Esophagus muscularis mucosa (tissue), 4 donors: ENCODE measurements around the gene CPLANE2. TPM values are rescaled to one million over a fixed set of nuclear protein-coding genes. Genes with fewer than 3 reads are reported as not detected.

Experiments
- DNase-seq: peaks from one replicate; pipeline ENCODE4 v3.0.0-alpha.2; 2017; ENCODE audit errors: extremely low spot score
- H3K27ac ChIP-seq, 4 donors: fragments of 200-600 bp; sonication (generic); replicated peaks in 1 of 4; 1 replicate in 3 of 4; 2 replicates in 1 of 4; pipeline ENCODE4 v1.5.1; 2016 to 2019; ENCODE audit warnings: mild to moderate bottlenecking in 1 of 4
- H3K27me3 ChIP-seq, 4 donors: fragments of 200-600 bp; sonication (generic); one replicate each; pipeline versions ENCODE4 v1.5.1 to v1.6.0; 2016 to 2019
- H3K36me3 ChIP-seq, 4 donors: fragments of 200-600 bp; sonication (generic); one replicate each; pipeline ENCODE4 v1.5.1; 2016 to 2019
- H3K4me1 ChIP-seq, 4 donors: fragments of 200-600 bp; sonication (generic); one replicate each; pipeline ENCODE4 v1.5.1; 2016 to 2019
- H3K4me3 ChIP-seq, 4 donors: fragments of 200-600 bp; sonication (generic); 1 replicate in 2 of 4; 2 replicates in 2 of 4; pipeline ENCODE4 v1.5.1; 2016 to 2019; ENCODE audit warnings: mild to moderate bottlenecking in 4 of 4, moderate library complexity in 1 of 4
- H3K9me3 ChIP-seq, 4 donors: fragments of 200-600 bp; sonication (generic); 1 replicate in 3 of 4; 2 replicates in 1 of 4; pipeline ENCODE4 v1.5.1; 2016 to 2019
- CTCF ChIP-seq, 3 experiments: fragments of 200-600 bp in 2 of 3; fragments of 450-650 bp in 1 of 3; sonication (generic) in 2 of 3; IDR thresholded peaks; one replicate each; pipeline ENCODE4 v1.5.1; 2017 to 2019; ENCODE audit warnings: antibody characterized with exemption in 3 of 3, mild to moderate bottlenecking in 2 of 3, moderate library complexity in 1 of 3
- EP300 ChIP-seq: sonication (generic); formaldehyde crosslinking; IDR thresholded peaks from one replicate; pipeline ENCODE4 v1.6.1; 2017; ENCODE audit warnings: antibody characterized with exemption
- POLR2A ChIP-seq: fragments of 450-650 bp; IDR thresholded peaks from one replicate; pipeline ENCODE4 v1.6.1; 2017; ENCODE audit warnings: antibody characterized with exemption, moderate library complexity, mild to moderate bottlenecking, low read depth
- POLR2AphosphoS5 ChIP-seq, 2 donors: sonication (generic); formaldehyde crosslinking; IDR thresholded peaks; one replicate each; pipeline ENCODE4 v1.6.1; 2017; ENCODE audit warnings: antibody characterized with exemption in 2 of 2
- WGBS: methylation state at CpG from one replicate; pipeline ENCODE4 v1.1.5; 2018; 5-methylcytosine and 5-hydroxymethylcytosine counted together
- intact Hi-C: fragments of 100-400 bp; cut with DNase I; formaldehyde crosslinking; loops from one replicate; pipeline ENCODE4 v1.15.1; 2023
- total RNA-seq, 4 donors: library from RNA; depleted of rRNA; stranded (reverse); fragments of >200 nt; gene quantifications; one replicate each; pipeline versions ENCODE4 v1.1.0 to v1.2.1, GENCODE V29; 2016

Gene CPLANE2
- total RNA-seq, 4 donors from 2014 or later = 7.5 to 26.0 (median 12.2) TPM

GRCh38 chr1:16276302-16277030 is 39.5 kb upstream of the CPLANE2 start:
- intact Hi-C loops = no loop called here
- no peaks in the 10 kb centered on the region for H3K9me3 ChIP-seq
- no peaks in the 10 kb centered on the region for H3K27me3 ChIP-seq
- H3K4me1 ChIP-seq = peaks cover 0 to 15% (median 6%) of the 10 kb centered on the region in 4 donors
- H3K4me3 ChIP-seq = no peak overlapping the region
- no peak for DNase-seq
- no peak overlapping the region for H3K27ac ChIP-seq
- H3K36me3 ChIP-seq = peaks cover 0 to 2% (median 0%) of the 10 kb centered on the region in 4 donors
- TF ChIP-seq POLR2A (no peak), CTCF (IDR thresholded peaks at IDR 0.05) (no peak), EP300 (no peak), POLR2AphosphoS5 (IDR thresholded peaks at IDR 0.05) (no peak)
- 97% methylated on average over 6 of the region's 6 CpGs for WGBS

- 88% methylated on average over 7 of the region's 7 CpGs for WGBS
- H3K4me1 ChIP-seq = peaks cover 0 to 15% (median 6%) of the 10 kb centered on the region in 4 donors
- H3K27me3 ChIP-seq = no peaks in the 10 kb centered on the region
- no peak overlapping the region for H3K27ac ChIP-seq
- TF ChIP-seq EP300 = no peak
- no peak for TF ChIP-seq CTCF (IDR thresholded peaks at IDR 0.05)
- no peak for TF ChIP-seq POLR2A
- TF ChIP-seq POLR2AphosphoS5 (IDR thresholded peaks at IDR 0.05) = no peak
- H3K9me3 ChIP-seq = no peaks in the 10 kb centered on the region
- no peak overlapping the region for H3K4me3 ChIP-seq
- no peak for DNase-seq
- intact Hi-C loops = no loop called here
- H3K36me3 ChIP-seq = peaks cover 0 to 4% (median 0%) of the 10 kb centered on the region in 4 donors
These were observed 38.6 kb upstream of the CPLANE2 start for GRCh38 chr1:16275591-16275990.

DNA sequence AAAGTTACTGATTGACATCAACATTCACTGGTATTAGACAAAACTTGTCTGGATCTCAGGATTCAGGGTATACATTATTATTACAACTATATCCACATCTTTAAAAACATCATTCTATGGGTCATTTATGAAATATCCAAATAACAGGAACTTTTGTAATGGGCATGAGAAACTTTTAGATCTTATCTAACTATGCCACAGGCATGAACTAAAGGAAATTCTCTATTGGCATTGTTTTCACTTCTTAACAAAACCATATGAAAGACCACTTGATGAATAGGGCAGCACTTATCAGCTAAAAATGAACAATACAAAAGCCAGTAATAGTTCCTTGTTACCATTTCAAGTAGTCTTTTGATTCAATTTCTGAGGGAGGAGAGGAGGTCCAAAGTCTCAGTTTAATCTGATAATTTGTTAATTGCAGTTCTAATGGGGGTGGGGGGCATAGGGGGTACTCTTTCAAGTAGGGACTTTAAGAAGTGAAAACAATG is 30.8 kb upstream of the CPLANE2 start:
- no peak for TF ChIP-seq EP300
- TF ChIP-seq POLR2A = no peak
- no peak for TF ChIP-seq POLR2AphosphoS5 (IDR thresholded peaks at IDR 0.05)
- TF ChIP-seq CTCF (IDR thresholded peaks at IDR 0.05) = no peak
- H3K4me1 ChIP-seq = peaks cover 28 to 41% (median 35%) of the 10 kb centered on the region in 4 donors
- no peaks in the 10 kb centered on the region for H3K27me3 ChIP-seq
- no peak for DNase-seq
- no peaks in the 10 kb centered on the region for H3K9me3 ChIP-seq
- H3K36me3 ChIP-seq = peaks cover 0 to 4% (median 0%) of the 10 kb centered on the region in 4 donors
- intact Hi-C loops = no loop called here
- H3K4me3 ChIP-seq = no peak overlapping the region
- H3K27ac ChIP-seq = no peak overlapping the region

DNA sequence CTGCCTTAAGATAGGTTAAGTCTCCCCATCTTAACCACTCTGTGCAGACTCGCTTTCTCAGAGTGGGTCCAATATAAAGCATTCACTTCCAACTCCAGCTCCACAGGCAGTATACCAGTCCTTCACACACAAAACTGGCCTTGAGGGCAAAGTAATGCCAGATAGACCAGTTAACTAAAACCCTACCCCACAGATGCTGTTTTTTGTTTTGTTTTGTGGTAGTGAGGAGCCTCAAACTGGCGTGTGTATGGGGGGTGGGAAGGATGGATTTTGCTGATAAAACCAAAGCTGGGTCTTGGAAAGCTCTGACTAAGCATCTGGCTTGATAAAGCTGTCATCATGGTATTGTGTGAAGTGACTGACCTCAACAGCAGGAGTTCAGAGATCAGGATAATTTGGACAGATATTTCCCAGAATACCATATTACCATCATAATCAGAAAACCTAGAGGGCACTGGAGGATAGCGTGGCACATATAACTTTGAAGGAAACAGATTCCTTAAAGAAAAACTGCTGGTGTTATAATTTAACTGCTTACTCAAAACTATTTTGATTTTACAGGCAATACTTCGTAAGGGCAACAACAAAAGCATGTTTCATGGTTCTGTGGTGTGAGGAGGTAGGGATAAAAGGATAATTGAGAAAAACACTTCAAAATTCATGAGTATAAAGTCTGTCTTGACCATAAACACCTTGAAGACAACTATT is 29.6 kb upstream of the CPLANE2 start:
- WGBS = 77% methylated on average over 4 of the region's 4 CpGs
- Histone ChIP-seq H3K9me3 (no peaks in the 10 kb centered on the region), H3K27ac (no peak overlapping the region), H3K4me3 (no peak overlapping the region), H3K36me3 (peaks cover 0 to 2% (median 0%) of the 10 kb centered on the region in 4 donors), H3K27me3 (no peaks in the 10 kb centered on the region), H3K4me1 (peaks cover 26 to 40% (median 33%) of the 10 kb centered on the region in 4 donors)
- DNase-seq = no peak
- no peak for TF ChIP-seq POLR2AphosphoS5 (IDR thresholded peaks at IDR 0.05)
- TF ChIP-seq POLR2A = no peak
- no peak for TF ChIP-seq EP300
- TF ChIP-seq CTCF (IDR thresholded peaks at IDR 0.05) = no peak
- intact Hi-C loops = no loop called here
